ENCODE results near the gene CRCP. TPM values are rescaled to one million over a fixed set of nuclear protein-coding genes. Genes with fewer than 3 reads are reported as not detected.

The CRCP gene
- total and polyA plus RNA-seq, 2 of the 13 experiments (the other 11 are each of a cell fraction or from before 2014, with no cell fraction given): 22.7 to 31.0 TPM

GRCh38 chr7:66114743-66115649 lies at the start of gene CRCP (continued):
- no peak for TF ChIP-seq HNRNPUL1 (IDR thresholded peaks at IDR 0.05; ENCODE audit: low read depth, low read length)
- TF ChIP-seq NFKB2 (CRISPR knock-in tag; IDR thresholded peaks at IDR 0.05; ENCODE audit: borderline replicate concordance): peak; percentile 64; the same call in 1 of the 2 replicates
- no peak for TF ChIP-seq ZC3H4 (CRISPR knock-in tag; IDR thresholded peaks at IDR 0.05; ENCODE audit: borderline replicate concordance)
- TF ChIP-seq FLYWCH1 (CRISPR knock-in tag; IDR thresholded peaks at IDR 0.05): no peak
- TF ChIP-seq POLR2AphosphoS2 (IDR thresholded peaks at IDR 0.05; ENCODE audit: low read depth, low read length): no peak
- TF ChIP-seq ZNF556 (CRISPR knock-in tag; IDR thresholded peaks at IDR 0.05; ENCODE audit: borderline replicate concordance): peak; percentile 58; the same call in 1 of the 2 replicates
- TF ChIP-seq ZNF670 (CRISPR knock-in tag; IDR thresholded peaks at IDR 0.05; ENCODE audit: borderline replicate concordance): no peak
- peak; percentile 77; the same call in 1 of the 2 replicates for TF ChIP-seq YEATS2 (CRISPR knock-in tag; IDR thresholded peaks at IDR 0.05; ENCODE audit: borderline replicate concordance)
- TF ChIP-seq, protein P1, sequence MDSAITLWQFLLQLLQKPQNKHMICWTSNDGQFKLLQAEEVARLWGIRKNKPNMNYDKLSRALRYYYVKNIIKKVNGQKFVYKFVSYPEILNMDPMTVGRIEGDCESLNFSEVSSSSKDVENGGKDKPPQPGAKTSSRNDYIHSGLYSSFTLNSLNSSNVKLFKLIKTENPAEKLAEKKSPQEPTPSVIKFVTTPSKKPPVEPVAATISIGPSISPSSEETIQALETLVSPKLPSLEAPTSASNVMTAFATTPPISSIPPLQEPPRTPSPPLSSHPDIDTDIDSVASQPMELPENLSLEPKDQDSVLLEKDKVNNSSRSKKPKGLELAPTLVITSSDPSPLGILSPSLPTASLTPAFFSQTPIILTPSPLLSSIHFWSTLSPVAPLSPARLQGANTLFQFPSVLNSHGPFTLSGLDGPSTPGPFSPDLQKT (CRISPR knock-in tag; IDR thresholded peaks at IDR 0.05; ENCODE audit: borderline replicate concordance): no peak
- peak; percentile 49; the same call in 1 of the 2 replicates for TF ChIP-seq IRX3 (CRISPR knock-in tag; IDR thresholded peaks at IDR 0.05; ENCODE audit: borderline replicate concordance, low read depth)
- TF ChIP-seq DR1 (CRISPR knock-in tag; IDR thresholded peaks at IDR 0.05): no peak; the same call in 1 of the 2 replicates
- 0 out of 2 replicates have a peak, but pooled peaks have one; percentile 90 for TF ChIP-seq NFATC3 (CRISPR knock-in tag; IDR thresholded peaks at IDR 0.05)
- TF ChIP-seq MEIS1 (CRISPR knock-in tag; IDR thresholded peaks at IDR 0.05; ENCODE audit: borderline replicate concordance): no peak; the same call in 1 of the 2 replicates
- no peak for TF ChIP-seq ZFP37 (CRISPR knock-in tag; IDR thresholded peaks at IDR 0.05; ENCODE audit: borderline replicate concordance)
- TF ChIP-seq ZBTB21 (CRISPR knock-in tag; IDR thresholded peaks at IDR 0.05): no peak
- no peak for TF ChIP-seq ZNF335 (CRISPR knock-in tag; IDR thresholded peaks at IDR 0.05)
- TF ChIP-seq ZBTB10 (CRISPR knock-in tag; IDR thresholded peaks at IDR 0.05; ENCODE audit: borderline replicate concordance): peak; percentile 86
- 0 out of 2 replicates have a peak, but pooled peaks have one; percentile 72 for TF ChIP-seq AKAP8 (CRISPR knock-in tag; IDR thresholded peaks at IDR 0.05)
- no peak for TF ChIP-seq ZBTB3 (CRISPR knock-in tag; IDR thresholded peaks at IDR 0.05; ENCODE audit: borderline replicate concordance, low read depth)
- TF ChIP-seq ZNF180 (CRISPR knock-in tag; IDR thresholded peaks at IDR 0.05; ENCODE audit: borderline replicate concordance, low read depth): no peak
- peak; percentile 72 for TF ChIP-seq DBP (CRISPR knock-in tag; IDR thresholded peaks at IDR 0.05; ENCODE audit: not compliant biosample characterization)
- no peak for TF ChIP-seq SRSF9 (IDR thresholded peaks at IDR 0.05; ENCODE audit: borderline replicate concordance, insufficient read depth, low read depth, low read length, poor library complexity, severe bottlenecking)
- peak; percentile 89 for TF ChIP-seq PPARG (CRISPR knock-in tag; conservative IDR thresholded peaks at IDR 0.05)

All from HepG2 (cell line).